Measurements from ENCODE around the gene MANSC4.

DNA sequence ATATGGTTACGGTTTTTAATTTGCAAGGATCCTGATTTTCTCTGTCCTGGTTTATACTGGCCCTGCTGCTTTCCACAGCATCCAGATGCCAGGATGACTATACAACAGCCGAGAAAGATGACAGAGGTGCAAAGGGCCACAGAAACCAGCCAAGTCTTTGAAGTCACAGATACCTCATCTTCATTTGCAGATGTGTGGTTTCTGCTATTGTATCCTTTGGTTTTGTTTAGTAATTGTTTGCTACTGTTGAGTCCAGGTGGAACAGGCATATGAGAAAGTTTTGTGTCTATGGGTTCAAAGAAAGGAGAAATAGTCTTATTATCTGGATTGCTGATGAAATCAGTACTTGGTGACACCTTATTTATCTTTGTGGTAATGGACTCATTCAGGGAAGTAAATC lies 17.3 kb downstream of the MANSC4 start:
- TF ChIP-seq TCF12 (IDR thresholded peaks at IDR 0.05) (no peak), TCF12 (CRISPR knock-in tag; IDR thresholded peaks at IDR 0.05) (no peak), EZH2 (conservative IDR thresholded peaks at IDR 0.05; ENCODE audit: low read depth, low read length) (no peak)
- TF ChIP-seq, protein P1, sequence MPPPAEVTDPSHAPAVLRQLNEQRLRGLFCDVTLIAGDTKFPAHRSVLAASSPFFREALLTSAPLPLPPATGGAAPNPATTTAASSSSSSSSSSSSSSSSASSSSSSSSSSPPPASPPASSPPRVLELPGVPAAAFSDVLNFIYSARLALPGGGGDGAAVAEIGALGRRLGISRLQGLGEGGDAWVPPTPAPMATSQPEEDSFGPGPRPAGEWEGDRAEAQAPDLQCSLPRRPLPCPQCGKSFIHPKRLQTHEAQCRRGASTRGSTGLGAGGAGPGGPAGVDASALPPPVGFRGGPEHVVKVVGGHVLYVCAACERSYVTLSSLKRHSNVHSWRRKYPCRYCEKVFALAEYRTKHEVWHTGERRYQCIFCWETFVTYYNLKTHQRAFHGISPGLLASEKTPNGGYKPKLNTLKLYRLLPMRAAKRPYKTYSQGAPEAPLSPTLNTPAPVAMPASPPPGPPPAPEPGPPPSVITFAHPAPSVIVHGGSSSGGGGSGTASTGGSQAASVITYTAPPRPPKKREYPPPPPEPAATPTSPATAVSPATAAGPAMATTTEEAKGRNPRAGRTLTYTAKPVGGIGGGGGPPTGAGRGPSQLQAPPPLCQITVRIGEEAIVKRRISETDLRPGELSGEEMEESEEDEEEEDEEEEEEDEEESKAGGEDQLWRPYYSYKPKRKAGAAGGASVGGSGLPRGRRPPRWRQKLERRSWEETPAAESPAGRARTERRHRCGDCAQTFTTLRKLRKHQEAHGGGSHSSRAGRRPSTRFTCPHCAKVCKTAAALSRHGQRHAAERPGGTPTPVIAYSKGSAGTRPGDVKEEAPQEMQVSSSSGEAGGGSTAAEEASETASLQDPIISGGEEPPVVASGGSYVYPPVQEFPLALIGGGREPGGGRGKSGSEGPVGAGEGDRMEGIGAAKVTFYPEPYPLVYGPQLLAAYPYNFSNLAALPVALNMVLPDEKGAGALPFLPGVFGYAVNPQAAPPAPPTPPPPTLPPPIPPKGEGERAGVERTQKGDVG (CRISPR knock-in tag; IDR thresholded peaks at IDR 0.05; ENCODE audit: borderline replicate concordance): no peak
